HG02970 (cell line): Measurements from ENCODE around the gene ACTR10.
"Not testable (repeated sequence)": the region's sequence is repeated elsewhere in the genome, so short reads cannot be mapped to it uniquely, and the experiment has no call there.

ENCODE experiments used
- ATAC-seq: cut with Tn5 transposase; IDR thresholded peaks from one replicate; pipeline ENCODE4 v1.9.1; 2021; ENCODE audit warnings: mild to moderate bottlenecking, moderate library complexity, moderate number of reproducible peaks; ENCODE audit not compliant: unreplicated experiment, low FRiP score

The ACTR10 gene

GRCh38 chr14:58215191-58215914 is 15.4 kb downstream of the ACTR10 start:
- no peak for ATAC-seq

DNA sequence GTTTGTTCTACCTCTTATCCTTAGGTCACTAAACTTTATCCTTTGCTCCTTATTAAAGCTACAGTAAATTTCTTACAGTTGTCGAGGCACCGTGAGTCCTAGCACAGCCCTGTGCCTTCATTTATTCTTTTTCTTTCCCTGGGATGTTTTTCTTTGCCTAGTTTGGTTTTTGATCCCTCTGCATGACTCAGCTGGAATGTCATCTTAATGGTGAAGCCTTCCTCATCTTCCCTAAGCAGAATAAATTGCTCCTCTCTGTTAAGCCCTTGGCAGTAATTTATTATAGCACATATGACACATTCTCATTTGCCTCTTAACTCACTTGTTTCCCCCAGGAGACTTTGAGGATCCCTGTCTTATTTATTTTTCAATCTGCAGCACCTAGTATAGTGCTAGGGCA is 16.6 kb downstream of the ACTR10 start:
- ATAC-seq = no peak

DNA sequence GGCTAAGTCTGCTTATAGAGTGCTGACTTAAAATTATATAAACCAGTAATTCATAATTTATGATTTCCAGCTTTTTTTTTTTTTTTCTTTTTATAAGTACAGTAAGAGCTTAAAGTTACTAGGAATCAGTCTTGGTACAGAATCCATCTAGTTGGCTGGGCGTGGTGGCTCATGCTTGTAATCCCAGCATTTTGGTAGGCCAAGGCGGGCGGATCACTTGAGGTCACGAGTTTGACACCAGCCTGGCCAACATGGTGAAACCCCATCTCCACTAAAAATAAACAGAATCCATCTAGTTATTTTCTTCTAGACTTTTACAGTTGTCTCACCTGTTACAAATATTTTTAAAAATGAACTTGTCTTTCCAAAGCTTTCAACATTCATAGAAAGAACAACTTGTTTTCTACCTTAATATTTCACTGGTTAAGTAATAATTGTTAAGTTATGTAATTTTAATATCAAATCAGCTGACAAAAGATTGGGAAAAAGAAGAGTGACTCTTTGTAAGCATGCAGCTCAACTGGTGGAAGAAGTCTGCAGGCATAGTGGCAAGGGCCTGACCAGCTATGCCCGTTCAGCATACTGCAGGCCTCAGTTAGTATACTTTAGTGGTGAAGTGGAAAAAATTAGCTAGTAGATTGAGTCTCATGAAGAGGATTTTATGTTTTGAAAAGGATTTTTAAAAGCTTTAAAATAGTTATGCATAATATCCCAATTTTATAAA is 27.3 kb downstream of the ACTR10 start:
- no peak for ATAC-seq

DNA sequence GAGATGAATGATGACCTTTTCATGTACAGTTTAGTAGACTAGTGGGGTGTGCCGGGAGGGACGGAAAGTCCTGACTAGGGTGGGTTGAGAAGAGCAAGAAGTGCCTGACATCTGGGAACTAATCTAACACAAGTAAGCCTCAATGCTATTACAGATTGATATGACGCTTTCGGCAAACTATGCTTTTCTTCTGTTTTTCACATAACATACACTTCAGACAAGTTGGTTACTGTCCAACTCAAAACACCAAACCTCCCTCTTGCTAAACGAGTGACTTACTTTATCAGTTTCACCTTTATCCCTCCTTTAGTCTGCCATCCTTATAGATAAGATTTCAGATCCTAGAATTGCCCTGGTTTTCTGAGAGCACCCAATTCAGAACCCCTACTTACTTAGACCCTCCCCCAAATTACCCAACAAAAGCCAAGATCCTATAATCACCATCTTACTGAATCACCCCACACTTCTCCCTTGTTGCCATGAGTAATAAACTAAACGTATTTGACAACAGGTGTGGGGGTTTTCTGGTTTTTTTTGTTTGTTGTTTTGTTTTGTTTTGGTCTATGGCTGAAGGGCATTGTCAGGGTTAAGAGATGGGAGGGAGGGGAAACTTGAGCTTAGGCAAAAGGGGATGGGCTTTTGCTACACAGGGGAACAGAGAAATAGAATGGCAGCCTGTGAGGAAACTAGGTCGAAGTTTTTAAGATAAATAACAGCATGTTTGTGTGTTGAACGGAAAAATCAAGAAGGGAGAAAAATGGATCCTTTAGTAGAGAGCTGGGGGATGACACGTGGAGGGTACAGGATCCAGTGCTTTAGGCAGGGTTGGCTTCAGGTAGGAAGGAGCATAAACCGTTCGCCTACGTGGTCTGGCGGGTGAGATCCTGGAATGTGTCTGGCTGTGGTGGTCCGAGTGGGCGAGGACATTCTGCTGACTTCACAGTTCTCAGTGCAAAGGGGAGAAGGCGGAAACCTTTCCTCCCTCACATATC is 38.6 kb downstream of the ACTR10 start:
- no peak for ATAC-seq

DNA sequence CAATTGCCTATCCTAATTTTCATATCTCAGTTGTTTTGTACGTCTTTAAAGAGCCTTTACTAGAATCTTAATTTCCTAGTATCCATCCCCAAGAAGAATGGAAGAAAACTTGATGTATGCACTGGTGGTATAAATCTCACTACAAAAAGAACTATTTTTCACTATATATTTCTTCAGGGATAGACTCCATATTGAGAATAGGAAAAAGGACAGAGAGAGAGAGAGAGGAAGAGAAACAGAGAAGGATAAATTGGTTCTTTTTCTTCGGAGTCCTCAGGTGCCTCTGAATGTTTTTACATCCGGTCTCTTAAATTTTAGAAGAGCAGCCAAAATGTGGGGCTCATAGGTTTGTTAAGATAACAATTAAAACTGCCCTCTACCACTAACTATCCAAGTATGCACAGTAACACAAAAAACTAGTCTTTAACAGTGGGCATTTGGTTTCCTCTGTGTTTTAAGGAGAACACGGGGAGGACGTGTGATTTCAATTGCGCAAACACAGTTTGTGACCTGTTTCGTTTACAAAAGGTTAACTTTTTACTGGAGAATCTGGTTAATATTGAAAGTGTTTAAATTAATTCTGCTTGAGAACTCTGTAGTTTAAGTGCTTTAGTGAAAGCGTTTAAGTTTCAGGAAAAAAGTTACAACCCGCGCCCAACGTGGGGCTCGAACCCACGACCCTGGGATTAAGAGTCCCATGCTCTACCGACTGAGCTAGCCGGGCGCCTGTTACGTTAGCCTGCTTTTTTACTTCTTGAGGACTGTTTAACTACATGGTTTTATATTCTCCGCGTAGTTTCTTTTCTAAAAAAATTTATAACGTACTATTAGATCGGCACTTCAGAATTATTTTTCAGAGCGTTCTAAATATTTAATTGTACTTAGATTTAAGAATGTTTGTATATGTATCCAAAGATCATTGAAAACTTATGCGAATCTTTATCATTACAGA is 39.6 kb downstream of the ACTR10 start:
- ATAC-seq = no peak

- ATAC-seq = peak; percentile 35
Measured at GRCh38 chr14:58243790-58244555, 44.0 kb downstream of the ACTR10 start.

GRCh38 chr14:58244556-58245387 is 44.8 kb downstream of the ACTR10 start, which contains the start of gene PSMA3:
Gene PSMA3, plus strand, starts transcription at chr14:58244843. Its CDS starts 78 bp downstream, at chr14:58244921.
- peak; percentile 84 for ATAC-seq

DNA sequence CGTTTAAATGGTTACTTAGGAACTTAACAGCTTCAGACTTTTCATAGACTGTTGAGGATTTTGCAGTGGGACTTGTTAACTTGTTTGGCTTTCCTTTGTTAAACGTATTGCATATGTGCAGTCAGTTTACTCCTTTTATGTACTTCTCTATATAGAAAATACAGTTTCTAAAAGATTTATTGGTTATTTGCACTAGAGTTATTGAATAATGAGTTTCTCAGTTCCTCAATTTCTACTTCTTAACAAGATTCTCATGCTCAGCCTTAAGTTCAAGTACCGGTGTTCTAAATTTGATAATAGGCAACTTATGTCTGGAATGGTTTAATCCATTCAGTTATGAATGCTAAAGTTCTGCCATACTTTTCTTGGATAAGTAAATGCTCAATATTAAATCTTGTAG is 45.6 kb downstream of the ACTR10 start:
- ATAC-seq = no peak

DNA sequence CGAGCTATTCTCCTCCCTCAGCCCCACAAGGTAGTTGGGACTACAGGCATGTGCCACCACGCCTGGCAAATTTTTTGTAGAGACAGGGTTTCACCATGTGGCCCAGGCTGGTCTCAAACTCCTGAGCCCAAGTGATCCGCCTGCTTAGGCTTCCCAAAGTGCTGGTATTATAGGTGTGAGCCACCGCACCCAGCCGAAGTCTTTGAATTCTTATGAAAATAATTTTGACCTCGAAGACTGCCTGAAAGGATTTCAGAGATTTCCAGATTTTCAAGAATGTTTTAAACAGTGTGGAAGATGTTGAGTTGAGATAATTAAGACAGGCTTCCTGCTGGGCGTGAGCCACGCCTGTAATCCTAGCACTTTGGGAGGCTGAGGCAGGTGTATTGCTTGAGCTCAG is 49.7 kb downstream of the ACTR10 start:
- no peak for ATAC-seq

DNA sequence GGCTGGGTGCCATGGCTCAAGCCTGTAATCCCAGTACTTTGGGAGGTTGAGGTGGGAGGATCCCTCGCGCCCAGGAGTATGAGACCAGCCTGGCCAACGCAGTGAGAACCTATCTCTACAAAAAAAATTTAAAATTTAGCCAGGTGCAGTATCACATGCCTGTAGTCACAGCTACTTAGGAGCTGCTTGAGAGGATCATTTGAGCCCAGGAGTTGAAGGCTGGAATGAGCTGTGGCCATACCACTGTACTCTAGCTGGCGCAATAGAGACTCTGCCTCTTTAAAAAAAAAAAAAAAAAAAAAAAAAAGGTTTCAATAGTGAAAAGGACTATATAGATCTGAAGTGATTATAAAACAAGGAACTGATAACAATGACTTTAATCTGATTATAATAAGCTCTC is 58.2 kb downstream of the ACTR10 start:
- ATAC-seq = no peak

- not testable (repeated sequence) for ATAC-seq
Measured at GRCh38 chr14:58262005-58262404, 62.1 kb downstream of the ACTR10 start.

GRCh38 chr14:58265401-58265800 is 65.5 kb downstream of the ACTR10 start:
- ATAC-seq = no peak

DNA sequence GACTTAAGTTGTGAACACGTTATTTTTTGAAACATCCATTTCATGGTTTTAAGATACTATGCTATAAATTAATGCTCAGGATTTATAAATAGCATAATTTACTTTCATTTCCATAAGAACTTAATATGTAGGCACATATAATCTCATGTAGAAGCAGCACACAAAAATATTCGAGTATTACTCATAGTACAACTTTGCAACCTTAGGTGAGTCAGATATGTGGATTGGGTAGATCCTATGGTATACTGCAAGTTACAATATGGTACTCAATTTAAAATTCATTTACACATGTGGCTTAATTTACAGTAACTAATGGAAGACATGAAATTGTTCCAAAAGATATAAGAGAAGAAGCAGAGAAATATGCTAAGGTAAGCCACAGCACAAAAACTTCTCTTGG is 70.7 kb downstream of the ACTR10 start:
- no peak for ATAC-seq

- ATAC-seq = no peak
Measured at GRCh38 chr14:58272588-58273372, 72.8 kb downstream of the ACTR10 start.

DNA sequence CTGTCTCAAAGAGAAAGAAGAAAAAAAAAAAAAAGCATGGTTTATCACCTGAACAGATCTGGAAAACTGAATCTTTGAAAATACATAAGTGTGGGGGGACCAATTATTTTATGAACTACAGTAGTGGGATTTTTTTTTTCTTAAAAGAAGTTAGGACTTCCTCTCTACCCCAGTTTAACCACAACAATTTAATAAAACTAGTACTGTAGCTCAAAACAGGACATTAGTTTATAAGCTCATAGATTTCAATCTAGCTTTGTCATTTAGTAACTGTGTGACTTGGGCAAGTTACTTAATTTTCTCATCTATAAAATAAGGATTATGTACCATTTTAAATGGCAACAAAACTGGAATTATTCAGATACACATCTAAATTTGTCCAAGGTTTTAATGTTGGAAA is 74.9 kb downstream of the ACTR10 start:
- no peak for ATAC-seq

DNA sequence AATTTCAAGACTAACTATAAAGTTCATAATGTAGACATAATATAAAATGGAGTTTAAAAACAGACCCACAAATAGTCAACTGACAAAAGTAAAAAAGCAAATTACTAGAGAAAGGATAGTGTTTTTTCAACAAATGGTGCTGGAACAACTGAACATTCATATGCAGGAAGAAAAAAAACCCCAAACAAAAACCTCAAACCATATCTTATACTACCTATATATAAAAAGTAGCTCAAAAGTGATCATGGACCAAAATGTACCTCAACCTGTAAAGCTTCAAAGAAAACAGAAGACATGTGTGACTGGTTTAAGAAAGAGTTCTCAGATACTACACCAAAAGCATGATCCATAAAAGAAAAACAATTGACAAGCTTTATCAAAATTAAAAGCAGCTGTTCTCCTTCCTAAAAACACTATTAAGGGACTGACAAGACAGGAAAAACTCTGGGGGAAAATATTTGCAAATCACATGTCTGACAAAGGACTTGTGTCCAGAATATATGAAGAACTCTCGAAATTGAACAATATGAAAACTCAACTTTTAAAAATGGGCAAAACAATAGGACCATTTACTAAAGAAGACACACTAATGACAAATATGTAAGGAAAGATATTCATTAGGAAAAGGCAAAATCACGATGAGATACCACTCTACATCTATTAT is 75.7 kb downstream of the ACTR10 start:
- no peak for ATAC-seq

GRCh38 chr14:58276208-58276607 is 76.3 kb downstream of the ACTR10 start:
- ATAC-seq = no peak
